HepG2 (cell line): ENCODE data around the gene DCAF8. TPM values are rescaled to one million over a fixed set of nuclear protein-coding genes. Genes with fewer than 3 reads are reported as not detected.

Experiments used
- CREB1 ChIP-seq, 2 experiments: fragments of 450-650 bp in 1 of 2; IDR thresholded peaks; 2 replicates each; pipeline ENCODE4 v1.6.1; 2016 to 2017; ENCODE audit warnings: control low read depth in 1 of 2, mild to moderate bottlenecking in 1 of 2, missing compliant biosample characterization in 1 of 2, missing genetic modification characterization in 1 of 2
- HNRNPLL ChIP-seq: fragments of 200-400 bp; formaldehyde crosslinking; IDR thresholded peaks from 2 replicates; pipeline ENCODE4 v1.6.1; 2017; ENCODE audit warnings: mild to moderate bottlenecking, low read depth, low read length; ENCODE audit not compliant: poor library complexity, severe bottlenecking
- IRX3 ChIP-seq: sonication (generic); formaldehyde crosslinking; IDR thresholded peaks from 2 replicates; pipeline ENCODE4 v1.8.1; 2023; ENCODE audit warnings: mild to moderate bottlenecking, low read depth, missing genetic modification reagents, borderline replicate concordance
- JDP2 ChIP-seq: sonication (generic); formaldehyde crosslinking; IDR thresholded peaks from 2 replicates; pipeline ENCODE4 v1.8.1; 2022; ENCODE audit warnings: missing genetic modification reagents, borderline replicate concordance
- KDM3A ChIP-seq: IDR thresholded peaks from 2 replicates; pipeline ENCODE4 v1.6.1; 2018; ENCODE audit warnings: low read depth, missing compliant biosample characterization
- NCOA1 ChIP-seq: sonication (generic); formaldehyde crosslinking; IDR thresholded peaks from 2 replicates; pipeline ENCODE4 v1.9.0; 2021; ENCODE audit warnings: missing genetic modification reagents
- PCBP2 ChIP-seq: fragments of 200-400 bp; formaldehyde crosslinking; optimal IDR thresholded peaks from 2 replicates; pipeline ENCODE3; 2018; ENCODE audit warnings: low read length, low read depth; ENCODE audit not compliant: poor library complexity, severe bottlenecking
- TARDBP ChIP-seq: sonication (generic); formaldehyde crosslinking; IDR thresholded peaks from 2 replicates; pipeline ENCODE4 v1.8.0; 2022; ENCODE audit warnings: mild to moderate bottlenecking, missing genetic modification reagents
- ZFP41 ChIP-seq: sonication (generic); formaldehyde crosslinking; IDR thresholded peaks from 2 replicates; pipeline ENCODE4 v1.4.0; 2020; ENCODE audit warnings: mild to moderate bottlenecking, missing genetic modification reagents, borderline replicate concordance
- ZNF101 ChIP-seq: sonication (generic); formaldehyde crosslinking; IDR thresholded peaks from 2 replicates; pipeline ENCODE4 v1.4.0; 2020; ENCODE audit warnings: mild to moderate bottlenecking, low read depth, missing genetic modification reagents, borderline replicate concordance
- ZNF143 ChIP-seq: sonication (generic); formaldehyde crosslinking; IDR thresholded peaks from 2 replicates; pipeline ENCODE4 v1.4.0; 2020; ENCODE audit warnings: missing genetic modification reagents
- ZNF530 ChIP-seq: sonication (generic); formaldehyde crosslinking; IDR thresholded peaks from 2 replicates; pipeline ENCODE4 v1.5.0; 2020; ENCODE audit warnings: low read depth, mild to moderate bottlenecking, missing genetic modification reagents
- ZNF605 ChIP-seq: sonication (generic); formaldehyde crosslinking; IDR thresholded peaks from 2 replicates; pipeline ENCODE4 v1.8.0; 2022; ENCODE audit warnings: mild to moderate bottlenecking, missing genetic modification reagents
- ZNF879 ChIP-seq: sonication (generic); formaldehyde crosslinking; IDR thresholded peaks from 2 replicates; pipeline ENCODE4 v1.8.1; 2023; ENCODE audit warnings: missing genetic modification reagents
- polyA plus RNA-seq, 8 experiments: library from polyadenylated mRNA; depleted of rRNA in 3 of 8; stranded (reverse) in 7 of 8; unstranded in 1 of 8; fragments of >200 nt; fragmentation: Illumina TruSeq in 4 of 8; extraction: Trizol in 4 of 8; gene quantifications; 2 replicates each; pipeline versions ENCODE4 v1.2.1 to v1.2.3, GENCODE V29; 2011 to 2016; ENCODE audit warnings: low read depth in 4 of 8, missing spikeins in 1 of 8, mixed read lengths in 1 of 8; ENCODE audit not compliant: insufficient read depth in 1 of 8
- total RNA-seq, 5 experiments: library from RNA; depleted of rRNA; stranded (reverse); fragments of >200 nt; fragmentation: Illumina TruSeq; extraction: Trizol; gene quantifications; 2 replicates each; pipeline ENCODE4 v1.2.3, GENCODE V29; 2016; ENCODE audit warnings: low read depth in 1 of 5
- TF ChIP-seq, protein P1 (sequence below): sonication (generic); formaldehyde crosslinking; IDR thresholded peaks from 2 replicates; pipeline ENCODE4 v1.4.0; 2020; ENCODE audit warnings: mild to moderate bottlenecking, missing genetic modification reagents
- TF ChIP-seq, protein P2 (sequence below): sonication (generic); formaldehyde crosslinking; IDR thresholded peaks from 2 replicates; pipeline ENCODE4 v1.4.0; 2020; ENCODE audit warnings: missing genetic modification reagents, low read depth, mild to moderate bottlenecking, borderline replicate concordance
- TF ChIP-seq, protein P3 (sequence below): IDR thresholded peaks from 2 replicates; pipeline ENCODE4 v1.6.1; 2012; ENCODE audit warnings: low read depth, low read length, improper control_type of control experiment

Gene DCAF8
- total and polyA plus RNA-seq, 2 of the 13 experiments (the other 11 are each of a cell fraction or from before 2014, with no cell fraction given) = 73.4 to 79.8 TPM

DNA sequence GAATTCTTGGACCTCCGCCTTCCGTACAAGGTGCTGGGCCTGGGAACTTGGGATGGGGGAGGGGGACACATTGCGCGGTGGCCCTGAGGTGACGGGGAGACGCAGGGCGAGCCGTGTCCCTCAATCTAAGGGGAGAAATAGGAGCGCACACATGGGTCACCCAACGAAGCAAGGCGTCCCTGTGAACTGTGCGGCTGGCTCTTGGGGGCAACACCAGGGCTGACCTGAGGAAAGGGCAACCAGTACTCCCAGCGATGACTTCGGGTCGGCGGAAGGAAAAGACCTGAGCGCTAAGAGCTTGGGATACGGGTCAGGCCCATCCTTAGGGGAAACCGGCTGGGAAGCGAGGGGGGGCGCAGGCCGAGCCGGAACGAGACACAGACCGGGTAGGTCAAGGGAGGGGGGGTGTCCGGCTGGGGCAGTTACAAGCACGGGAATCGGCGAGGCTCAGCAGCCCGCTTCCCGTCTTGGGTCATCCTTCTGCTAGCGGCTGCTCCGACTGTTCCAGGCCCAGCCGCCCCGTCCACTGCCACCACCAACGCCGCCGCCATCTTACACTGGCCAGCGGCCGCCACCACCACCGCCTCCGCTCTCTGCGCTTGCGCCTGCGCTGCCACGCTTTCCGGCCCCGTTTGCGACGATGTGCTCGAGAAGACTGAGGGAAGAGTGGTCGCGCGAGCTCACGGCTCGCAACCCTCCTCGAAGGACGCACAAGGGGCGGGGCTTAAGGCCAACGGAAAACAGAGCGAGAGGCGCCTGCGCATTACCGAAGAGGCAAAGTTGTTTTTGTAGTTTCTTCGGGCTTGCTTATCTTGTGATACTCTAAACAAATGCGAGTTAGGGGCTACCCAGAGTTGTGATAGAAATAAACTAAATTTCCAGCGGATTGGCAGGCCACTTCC is at the start of gene DCAF8 (continued):
- TF ChIP-seq, protein P1, sequence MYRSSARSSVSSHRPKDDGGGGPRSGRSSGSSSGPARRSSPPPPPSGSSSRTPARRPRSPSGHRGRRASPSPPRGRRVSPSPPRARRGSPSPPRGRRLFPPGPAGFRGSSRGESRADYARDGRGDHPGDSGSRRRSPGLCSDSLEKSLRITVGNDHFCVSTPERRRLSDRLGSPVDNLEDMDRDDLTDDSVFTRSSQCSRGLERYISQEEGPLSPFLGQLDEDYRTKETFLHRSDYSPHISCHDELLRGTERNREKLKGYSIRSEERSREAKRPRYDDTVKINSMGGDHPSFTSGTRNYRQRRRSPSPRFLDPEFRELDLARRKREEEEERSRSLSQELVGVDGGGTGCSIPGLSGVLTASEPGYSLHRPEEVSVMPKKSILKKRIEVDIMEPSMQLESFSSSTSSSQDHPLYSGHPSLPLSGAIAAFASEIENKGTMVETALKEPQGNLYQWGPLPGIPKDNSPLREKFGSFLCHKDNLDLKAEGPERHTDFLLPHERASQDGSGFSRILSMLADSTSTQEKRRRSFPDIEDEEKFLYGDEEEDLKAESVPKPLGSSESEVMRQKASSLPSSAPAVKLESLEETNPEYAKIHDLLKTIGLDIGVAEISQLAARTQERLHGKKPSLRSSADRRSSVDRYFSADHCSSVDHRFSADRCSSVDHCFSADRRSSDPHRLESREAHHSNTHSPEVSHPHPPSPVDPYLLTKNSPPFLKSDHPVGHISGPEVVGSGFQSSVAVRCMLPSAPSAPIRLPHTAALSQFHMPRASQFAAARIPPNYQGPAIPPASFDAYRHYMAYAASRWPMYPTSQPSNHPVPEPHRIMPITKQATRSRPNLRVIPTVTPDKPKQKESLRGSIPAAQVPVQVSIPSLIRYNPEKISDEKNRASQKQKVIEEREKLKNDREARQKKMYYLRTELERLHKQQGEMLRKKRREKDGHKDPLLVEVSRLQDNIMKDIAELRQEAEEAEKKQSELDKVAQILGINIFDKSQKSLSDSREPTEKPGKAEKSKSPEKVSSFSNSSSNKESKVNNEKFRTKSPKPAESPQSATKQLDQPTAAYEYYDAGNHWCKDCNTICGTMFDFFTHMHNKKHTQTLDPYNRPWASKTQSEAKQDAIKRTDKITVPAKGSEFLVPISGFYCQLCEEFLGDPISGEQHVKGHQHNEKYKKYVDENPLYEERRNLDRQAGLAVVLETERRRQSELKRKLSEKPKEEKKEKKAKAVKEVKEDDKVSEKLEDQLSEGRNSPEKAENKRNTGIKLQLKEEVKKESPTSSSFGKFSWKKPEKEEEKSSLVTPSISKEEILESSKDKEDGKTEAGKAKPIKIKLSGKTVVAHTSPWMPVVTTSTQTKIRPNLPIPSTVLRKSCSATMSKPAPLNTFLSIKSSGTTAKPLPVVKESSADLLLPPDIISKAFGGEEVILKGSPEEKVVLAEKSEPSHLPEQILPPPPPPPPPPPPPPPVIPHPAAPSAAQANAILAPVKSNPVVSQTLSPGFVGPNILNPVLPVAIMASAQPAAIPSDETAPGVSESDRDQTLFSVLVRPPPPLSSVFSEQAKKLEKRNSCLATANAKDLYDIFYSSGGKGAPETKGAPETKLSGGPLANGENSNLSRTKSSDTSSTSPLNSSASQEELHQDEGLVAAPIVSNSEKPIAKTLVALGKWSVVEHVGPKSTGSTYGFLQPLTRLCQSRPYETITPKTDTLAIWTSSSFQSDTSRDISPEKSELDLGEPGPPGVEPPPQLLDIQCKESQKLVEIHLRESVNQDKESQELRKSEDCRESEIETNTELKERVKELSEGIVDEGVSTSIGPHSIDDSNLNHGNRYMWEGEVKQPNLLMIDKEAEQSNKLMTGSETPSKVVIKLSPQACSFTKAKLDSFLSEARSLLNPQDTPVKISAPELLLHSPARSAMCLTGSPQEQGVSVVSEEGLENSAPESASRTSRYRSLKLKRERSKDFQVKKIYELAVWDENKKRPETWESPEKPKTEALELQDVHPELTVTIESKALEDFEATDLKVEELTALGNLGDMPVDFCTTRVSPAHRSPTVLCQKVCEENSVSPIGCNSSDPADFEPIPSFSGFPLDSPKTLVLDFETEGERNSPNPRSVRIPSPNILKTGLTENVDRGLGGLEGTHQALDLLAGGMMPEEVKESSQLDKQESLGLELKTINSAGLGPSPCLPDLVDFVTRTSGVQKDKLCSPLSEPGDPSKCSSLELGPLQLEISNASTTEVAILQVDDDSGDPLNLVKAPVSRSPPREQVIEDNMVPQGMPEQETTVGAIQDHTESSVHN (CRISPR knock-in tag) = no peak
- TF ChIP-seq ZNF530 (CRISPR knock-in tag) = peak; percentile 61; the same call in 1 of the 2 replicates
- TF ChIP-seq, protein P2, sequence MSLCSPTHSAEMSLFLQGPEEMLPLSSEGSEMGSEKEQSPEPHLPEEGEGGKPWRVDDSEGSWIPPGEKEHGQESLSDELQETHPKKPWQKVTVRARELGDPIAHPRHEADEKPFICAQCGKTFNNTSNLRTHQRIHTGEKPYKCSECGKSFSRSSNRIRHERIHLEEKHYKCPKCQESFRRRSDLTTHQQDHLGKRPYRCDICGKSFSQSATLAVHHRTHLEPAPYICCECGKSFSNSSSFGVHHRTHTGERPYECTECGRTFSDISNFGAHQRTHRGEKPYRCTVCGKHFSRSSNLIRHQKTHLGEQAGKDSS (CRISPR knock-in tag) = peak; percentile 42; the same call in 1 of the 2 replicates
- no peak; the same call in 1 of the 2 replicates for TF ChIP-seq ZNF143
- no peak for TF ChIP-seq ZNF101 (CRISPR knock-in tag)
- no peak; the same call in 1 of the 2 replicates for TF ChIP-seq TARDBP (CRISPR knock-in tag)
- TF ChIP-seq HNRNPLL = peak; percentile 91
- TF ChIP-seq PCBP2 = no peak
- TF ChIP-seq CREB1 (IDR thresholded peaks at IDR 0.05) = 0 out of 2 replicates have a peak, but pooled peaks have one; percentile 20
- peak; percentile 32; the same call in 1 of the 2 replicates for TF ChIP-seq CREB1 (CRISPR knock-in tag; IDR thresholded peaks at IDR 0.05)
- no peak for TF ChIP-seq KDM3A (CRISPR knock-in tag)
- no peak for TF ChIP-seq ZNF879
- no peak for TF ChIP-seq JDP2 (CRISPR knock-in tag)
- peak; percentile 82 for TF ChIP-seq NCOA1 (CRISPR knock-in tag)
- TF ChIP-seq, protein P3, sequence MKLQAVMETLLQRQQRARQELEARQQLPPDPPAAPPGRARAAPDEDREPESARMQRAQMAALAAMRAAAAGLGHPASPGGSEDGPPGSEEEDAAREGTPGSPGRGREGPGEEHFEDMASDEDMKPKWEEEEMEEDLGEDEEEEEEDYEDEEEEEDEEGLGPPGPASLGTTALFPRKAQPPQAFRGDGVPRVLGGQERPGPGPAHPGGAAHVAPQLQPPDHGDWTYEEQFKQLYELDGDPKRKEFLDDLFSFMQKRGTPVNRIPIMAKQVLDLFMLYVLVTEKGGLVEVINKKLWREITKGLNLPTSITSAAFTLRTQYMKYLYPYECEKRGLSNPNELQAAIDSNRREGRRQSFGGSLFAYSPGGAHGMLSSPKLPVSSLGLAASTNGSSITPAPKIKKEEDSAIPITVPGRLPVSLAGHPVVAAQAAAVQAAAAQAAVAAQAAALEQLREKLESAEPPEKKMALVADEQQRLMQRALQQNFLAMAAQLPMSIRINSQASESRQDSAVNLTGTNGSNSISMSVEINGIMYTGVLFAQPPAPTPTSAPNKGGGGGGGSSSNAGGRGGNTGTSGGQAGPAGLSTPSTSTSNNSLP = no peak
- TF ChIP-seq IRX3 (CRISPR knock-in tag) = peak; percentile 53; the same call in 1 of the 2 replicates
- TF ChIP-seq ZNF605 = peak; percentile 93
- TF ChIP-seq ZFP41 = 0 out of 2 replicates have a peak, but pooled peaks have one; percentile 56
